ENCODE data around the gene LRPPRC. TPM values are rescaled to one million over a fixed set of nuclear protein-coding genes. Genes with fewer than 3 reads are reported as not detected.

Gene LRPPRC
- total RNA-seq, 1 donor from 2014 or later: 52.1 TPM

GRCh38 chr2:43846140-43846793 is 149.5 kb downstream of the LRPPRC start:
- Mint-ChIP-seq H3K27me3 (ENCODE audit: low read depth) (peaks cover 11% of the 10 kb centered on the region), H3K36me3 (ENCODE audit: low read depth) (no peaks in the 10 kb centered on the region), H3K4me1 (ENCODE audit: low read depth) (peaks cover 3% of the 10 kb centered on the region), H3K27ac (ENCODE audit: unreplicated experiment) (no peak overlapping the region), H3K9me3 (ENCODE audit: low read depth) (no peaks in the 10 kb centered on the region), H3K4me3 (ENCODE audit: unreplicated experiment) (no peak overlapping the region)
- no peak for DNase-seq (ENCODE audit: low spot score)
- TF ChIP-seq CTCF (IDR thresholded peaks at IDR 0.05): no peak

- no peak for DNase-seq (ENCODE audit: low spot score)
- Mint-ChIP-seq H3K4me1 (ENCODE audit: low read depth) (no peaks in the 10 kb centered on the region), H3K9me3 (ENCODE audit: low read depth) (no peaks in the 10 kb centered on the region), H3K36me3 (ENCODE audit: low read depth) (no peaks in the 10 kb centered on the region), H3K27ac (ENCODE audit: unreplicated experiment) (no peak overlapping the region), H3K4me3 (ENCODE audit: unreplicated experiment) (no peak overlapping the region), H3K27me3 (ENCODE audit: low read depth) (peaks cover 11% of the 10 kb centered on the region)
- TF ChIP-seq CTCF (IDR thresholded peaks at IDR 0.05): no peak
Measured at GRCh38 chr2:43845181-43845580, 150.6 kb downstream of the LRPPRC start.

GRCh38 chr2:43842866-43843226 is 152.9 kb downstream of the LRPPRC start:
- no peak for TF ChIP-seq CTCF (IDR thresholded peaks at IDR 0.05)
- Mint-ChIP-seq H3K4me3 (ENCODE audit: unreplicated experiment) (no peak overlapping the region), H3K9me3 (ENCODE audit: low read depth) (no peaks in the 10 kb centered on the region), H3K27ac (ENCODE audit: unreplicated experiment) (no peak overlapping the region), H3K4me1 (ENCODE audit: low read depth) (no peaks in the 10 kb centered on the region), H3K36me3 (ENCODE audit: low read depth) (no peaks in the 10 kb centered on the region), H3K27me3 (ENCODE audit: low read depth) (peaks cover 11% of the 10 kb centered on the region)
- no peak for DNase-seq (ENCODE audit: low spot score)

- DNase-seq (ENCODE audit: low spot score): no peak
- Mint-ChIP-seq H3K27me3 (ENCODE audit: low read depth) (peaks cover 10% of the 10 kb centered on the region), H3K27ac (ENCODE audit: unreplicated experiment) (no peak overlapping the region), H3K9me3 (ENCODE audit: low read depth) (no peaks in the 10 kb centered on the region), H3K4me3 (ENCODE audit: unreplicated experiment) (no peak overlapping the region), H3K4me1 (ENCODE audit: low read depth) (no peaks in the 10 kb centered on the region), H3K36me3 (ENCODE audit: low read depth) (no peaks in the 10 kb centered on the region)
- TF ChIP-seq CTCF (IDR thresholded peaks at IDR 0.05): no peak
Measured at GRCh38 chr2:43841949-43842865, 153.6 kb downstream of the LRPPRC start.

- Mint-ChIP-seq H3K27me3 (ENCODE audit: low read depth) (no peaks in the 10 kb centered on the region), H3K36me3 (ENCODE audit: low read depth) (no peaks in the 10 kb centered on the region), H3K4me3 (ENCODE audit: unreplicated experiment) (no peak overlapping the region), H3K4me1 (ENCODE audit: low read depth) (no peaks in the 10 kb centered on the region), H3K9me3 (ENCODE audit: low read depth) (no peaks in the 10 kb centered on the region), H3K27ac (ENCODE audit: unreplicated experiment) (no peak overlapping the region)
- no peak for TF ChIP-seq CTCF (IDR thresholded peaks at IDR 0.05)
- no peak for DNase-seq (ENCODE audit: low spot score)
Measured at GRCh38 chr2:43840965-43841364, 154.8 kb downstream of the LRPPRC start.

Data from chondrocyte (in vitro differentiated cells).